Loucy (cell line): ENCODE results near the gene TBC1D22A.

Experiments used
- H2AFZ ChIP-seq: fragments of 200-600 bp; sonication (generic); 2 replicates; pipeline ENCODE4 v1.6.0; 2016; ENCODE audit warnings: antibody characterized with exemption, mild to moderate bottlenecking, low read length, moderate library complexity
- H3F3A ChIP-seq: fragments of 200-600 bp; 2 replicates; pipeline ENCODE4 v1.6.0; 2016; ENCODE audit warnings: antibody characterized with exemption, low read depth, mild to moderate bottlenecking
- H3K27me3 ChIP-seq: fragments of 200-600 bp; sonication (generic); 2 replicates; pipeline ENCODE4 v1.6.1; 2014; ENCODE audit warnings: low read length, mild to moderate bottlenecking; ENCODE audit not compliant: insufficient read depth, poor library complexity, severe bottlenecking
- H3K36me3 ChIP-seq: fragments of 200-600 bp; sonication (generic); 2 replicates; pipeline ENCODE4 v1.6.1; 2016; ENCODE audit warnings: low read length; ENCODE audit not compliant: insufficient read depth
- H3K4me1 ChIP-seq: fragments of 200-600 bp; sonication (generic); 2 replicates; pipeline ENCODE4 v1.5.1; 2014; ENCODE audit warnings: low read length, mild to moderate bottlenecking; ENCODE audit not compliant: insufficient read depth, poor library complexity, severe bottlenecking
- H3K4me2 ChIP-seq: fragments of 200-600 bp; sonication (generic); 2 replicates; pipeline ENCODE4 v1.6.0; 2014; ENCODE audit warnings: antibody characterized with exemption, low read length, low read depth, mild to moderate bottlenecking; ENCODE audit not compliant: poor library complexity, severe bottlenecking
- H3K4me3 ChIP-seq: fragments of 200-600 bp; sonication (generic); 2 replicates; pipeline ENCODE4 v1.5.1; 2014; ENCODE audit warnings: low read length, mild to moderate bottlenecking, mixed read lengths; ENCODE audit not compliant: poor library complexity, severe bottlenecking
- H3K79me2 ChIP-seq: fragments of 200-600 bp; sonication (generic); 2 replicates; pipeline ENCODE4 v1.6.1; 2014; ENCODE audit warnings: low read length; ENCODE audit not compliant: insufficient read depth
- H3K9ac ChIP-seq: fragments of 200-600 bp; sonication (generic); 2 replicates; pipeline ENCODE4 v1.6.0; 2014; ENCODE audit warnings: mild to moderate bottlenecking, low read depth, low read length, moderate library complexity; ENCODE audit not compliant: poor library complexity, severe bottlenecking
- H3K9me2 ChIP-seq: fragments of 200-600 bp; sonication (generic); replicated peaks from 2 replicates; pipeline ENCODE4 v1.6.1; 2016; ENCODE audit warnings: low read depth, low read length, mixed read lengths
- H3K9me3 ChIP-seq: fragments of 200-600 bp; sonication (generic); 2 replicates; pipeline ENCODE4 v1.6.1; 2014; ENCODE audit warnings: mild to moderate bottlenecking, antibody characterized with exemption, low read length, low read depth; ENCODE audit not compliant: insufficient read depth
- H4K20me1 ChIP-seq: fragments of 200-600 bp; sonication (generic); 2 replicates; pipeline ENCODE4 v1.6.0; 2014; ENCODE audit warnings: antibody characterized with exemption, low read length, mild to moderate bottlenecking; ENCODE audit not compliant: insufficient read depth, poor library complexity, severe bottlenecking
- CTCF ChIP-seq: fragments of 200-600 bp; sonication (generic); conservative IDR thresholded peaks from 2 replicates; pipeline ENCODE4 v1.5.1; 2014; ENCODE audit warnings: mild to moderate bottlenecking, antibody characterized with exemption, low read length
- EZH2phosphoT487 ChIP-seq: fragments of 200-600 bp; IDR thresholded peaks from 2 replicates; pipeline ENCODE4 v1.6.1; 2018; ENCODE audit warnings: antibody characterized with exemption, mild to moderate bottlenecking, moderate library complexity, borderline replicate concordance

TBC1D22A gene

GRCh38 chr22:47054231-47055072, 292.0 kb downstream of the TBC1D22A start:
- peaks cover 79% of the 10 kb centered on the region for H3K4me1 ChIP-seq
- H3F3A ChIP-seq, result no peaks in the 10 kb centered on the region
- H2AFZ ChIP-seq, result no peak overlapping the region
- peak overlapping the region; percentile 89 for H3K9ac ChIP-seq
- H3K79me2 ChIP-seq, result peaks cover 64% of the 10 kb centered on the region
- no peaks in the 10 kb centered on the region for H3K36me3 ChIP-seq
- H3K4me3 ChIP-seq, result peak overlapping the region; percentile 66
- TF ChIP-seq CTCF, result no peak
- TF ChIP-seq EZH2phosphoT487, result no peak
- H3K27me3 ChIP-seq, result no peaks in the 10 kb centered on the region
- H3K9me3 ChIP-seq, result no peaks in the 10 kb centered on the region
- H3K4me2 ChIP-seq, result peak overlapping the region; percentile 82
- no peaks in the 10 kb centered on the region for H4K20me1 ChIP-seq
- no peaks in the 10 kb centered on the region for H3K9me2 ChIP-seq

- Histone ChIP-seq H3K79me2 (peaks cover 64% of the 10 kb centered on the region), H3K9ac (peak overlapping the region; percentile 89), H4K20me1 (no peaks in the 10 kb centered on the region), H2AFZ (no peak overlapping the region), H3K9me3 (no peaks in the 10 kb centered on the region), H3K27me3 (no peaks in the 10 kb centered on the region), H3K4me1 (peaks cover 79% of the 10 kb centered on the region), H3F3A (no peaks in the 10 kb centered on the region), H3K4me3 (peak overlapping the region; percentile 66), H3K4me2 (peak overlapping the region; percentile 82), H3K36me3 (no peaks in the 10 kb centered on the region), H3K9me2 (no peaks in the 10 kb centered on the region)
- TF ChIP-seq CTCF (no peak), EZH2phosphoT487 (no peak)
These were observed 292.6 kb downstream of the TBC1D22A start for GRCh38 chr22:47055073-47055355.

GRCh38 chr22:47055461-47055860, 293.0 kb downstream of the TBC1D22A start:
- Histone ChIP-seq H3K79me2 (peaks cover 64% of the 10 kb centered on the region), H3K9me3 (no peaks in the 10 kb centered on the region), H4K20me1 (no peaks in the 10 kb centered on the region), H3K27me3 (no peaks in the 10 kb centered on the region), H3K4me1 (peaks cover 75% of the 10 kb centered on the region), H3K4me3 (peak overlapping the region; percentile 66), H3K36me3 (no peaks in the 10 kb centered on the region), H3K9ac (peak overlapping the region; percentile 89), H3K4me2 (peak overlapping the region; percentile 82), H3K9me2 (no peaks in the 10 kb centered on the region), H3F3A (no peaks in the 10 kb centered on the region), H2AFZ (no peak overlapping the region)
- TF ChIP-seq EZH2phosphoT487, result no peak
- no peak for TF ChIP-seq CTCF
